Osteocyte (in vitro differentiated cells): ENCODE results near the gene SMAD3. TPM values are rescaled to one million over a fixed set of nuclear protein-coding genes. Genes with fewer than 3 reads are reported as not detected.

Experiments used
- DNase-seq: peaks from one replicate; pipeline ENCODE4 v3.0.0; 2021; ENCODE audit warnings: mixed read lengths; ENCODE audit not compliant: unreplicated experiment; ENCODE audit errors: extremely low spot score
- H3K27ac Mint-ChIP-seq: one replicate; pipeline ENCODE4 v1.8.0; 2021; ENCODE audit warnings: mild to moderate bottlenecking, mixed read lengths; ENCODE audit not compliant: unreplicated experiment
- H3K27me3 Mint-ChIP-seq: one replicate; pipeline ENCODE4 v1.8.0; 2021; ENCODE audit warnings: mixed read lengths; ENCODE audit not compliant: unreplicated experiment
- H3K36me3 Mint-ChIP-seq: one replicate; pipeline ENCODE4 v1.8.0; 2021; ENCODE audit warnings: mixed read lengths; ENCODE audit not compliant: unreplicated experiment
- H3K4me1 Mint-ChIP-seq: one replicate; pipeline ENCODE4 v1.8.0; 2021; ENCODE audit warnings: mixed read lengths; ENCODE audit not compliant: unreplicated experiment
- H3K4me3 Mint-ChIP-seq: one replicate; pipeline ENCODE4 v1.8.0; 2021; ENCODE audit warnings: mild to moderate bottlenecking, moderate library complexity, mixed read lengths; ENCODE audit not compliant: unreplicated experiment
- H3K9me3 Mint-ChIP-seq: one replicate; pipeline ENCODE4 v1.8.0; 2021; ENCODE audit warnings: mixed read lengths; ENCODE audit not compliant: unreplicated experiment
- total RNA-seq: library from RNA; stranded (reverse); gene quantifications from 2 replicates; pipeline ENCODE4 v1.2.1, GENCODE V29; 2021
- TF ChIP-seq, protein P1 (sequence below): fragments of 200-600 bp; sonication (generic); IDR thresholded peaks from 2 replicates; pipeline ENCODE4 v1.5.0; 2021; ENCODE audit warnings: antibody characterized with exemption, mild to moderate bottlenecking, moderate library complexity

The SMAD3 gene
- total RNA-seq, 1 donor from 2014 or later: 39.7 TPM

DNA sequence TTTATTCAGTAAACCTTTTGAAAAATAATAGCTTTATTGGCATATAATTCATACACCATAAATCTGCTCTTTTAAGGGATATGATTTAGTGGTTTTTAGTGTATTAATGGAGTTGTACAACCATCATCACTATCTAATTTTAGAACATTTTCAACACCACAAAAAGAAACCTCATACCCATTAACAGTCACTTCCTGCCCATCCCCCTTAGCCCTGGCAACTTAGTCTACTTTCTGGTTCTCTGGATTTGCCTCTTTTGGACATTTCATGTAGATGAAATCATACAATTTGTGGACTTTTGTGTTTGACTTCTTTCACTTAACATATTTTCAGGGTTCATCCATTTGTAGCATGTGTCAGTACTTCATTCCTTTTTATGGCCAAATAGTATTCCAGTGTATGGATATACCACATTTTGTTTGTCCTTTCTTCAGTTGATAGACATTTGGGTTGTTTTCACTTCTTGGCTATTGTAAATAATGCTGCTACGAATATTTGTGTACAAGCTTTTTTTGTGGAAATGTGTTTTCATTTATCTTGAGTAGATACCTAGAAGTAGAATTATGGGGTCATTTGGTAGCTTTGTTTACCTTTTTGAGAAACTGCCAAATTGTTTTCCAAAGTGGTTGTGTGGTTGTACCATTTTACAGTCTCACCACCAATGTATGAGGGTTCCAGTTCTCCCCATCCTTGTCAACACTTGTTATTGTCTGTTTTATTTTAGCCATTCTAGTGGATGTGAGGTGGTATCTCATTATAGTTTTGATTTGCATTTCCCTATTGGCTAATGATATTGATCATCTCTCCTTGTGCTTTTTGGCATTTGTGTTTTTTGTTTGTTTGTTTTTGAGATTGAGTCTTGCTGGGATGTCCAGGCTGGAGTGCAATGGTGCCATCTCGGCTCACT, 45.8 kb downstream of the SMAD3 start:
- no peak overlapping the region for H3K4me3 Mint-ChIP-seq
- H3K27ac Mint-ChIP-seq: no peak overlapping the region
- no peak for DNase-seq
- TF ChIP-seq, protein P1, sequence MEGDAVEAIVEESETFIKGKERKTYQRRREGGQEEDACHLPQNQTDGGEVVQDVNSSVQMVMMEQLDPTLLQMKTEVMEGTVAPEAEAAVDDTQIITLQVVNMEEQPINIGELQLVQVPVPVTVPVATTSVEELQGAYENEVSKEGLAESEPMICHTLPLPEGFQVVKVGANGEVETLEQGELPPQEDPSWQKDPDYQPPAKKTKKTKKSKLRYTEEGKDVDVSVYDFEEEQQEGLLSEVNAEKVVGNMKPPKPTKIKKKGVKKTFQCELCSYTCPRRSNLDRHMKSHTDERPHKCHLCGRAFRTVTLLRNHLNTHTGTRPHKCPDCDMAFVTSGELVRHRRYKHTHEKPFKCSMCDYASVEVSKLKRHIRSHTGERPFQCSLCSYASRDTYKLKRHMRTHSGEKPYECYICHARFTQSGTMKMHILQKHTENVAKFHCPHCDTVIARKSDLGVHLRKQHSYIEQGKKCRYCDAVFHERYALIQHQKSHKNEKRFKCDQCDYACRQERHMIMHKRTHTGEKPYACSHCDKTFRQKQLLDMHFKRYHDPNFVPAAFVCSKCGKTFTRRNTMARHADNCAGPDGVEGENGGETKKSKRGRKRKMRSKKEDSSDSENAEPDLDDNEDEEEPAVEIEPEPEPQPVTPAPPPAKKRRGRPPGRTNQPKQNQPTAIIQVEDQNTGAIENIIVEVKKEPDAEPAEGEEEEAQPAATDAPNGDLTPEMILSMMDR: no peak
- no peaks in the 10 kb centered on the region for H3K36me3 Mint-ChIP-seq
- no peaks in the 10 kb centered on the region for H3K9me3 Mint-ChIP-seq
- no peaks in the 10 kb centered on the region for H3K27me3 Mint-ChIP-seq
- peaks cover 62% of the 10 kb centered on the region for H3K4me1 Mint-ChIP-seq

DNA sequence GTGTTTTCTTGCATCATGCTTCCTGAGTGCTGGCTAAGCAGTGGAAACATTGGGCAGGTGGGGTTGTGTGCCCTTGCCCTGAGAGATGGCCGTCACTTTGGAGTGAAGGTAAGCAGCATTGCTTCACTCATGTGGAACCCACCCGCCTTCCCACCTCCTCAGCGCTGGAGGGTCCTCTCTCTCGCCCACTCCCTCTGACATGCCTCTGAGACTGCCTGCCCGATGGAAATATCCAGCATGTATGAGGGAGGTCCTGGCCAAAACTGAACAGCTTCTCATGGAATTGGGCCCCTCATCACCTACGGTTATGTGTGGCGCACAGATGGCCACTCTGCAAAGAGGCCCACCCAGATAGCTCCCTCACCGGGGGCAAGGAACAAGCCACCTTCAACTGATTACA, 48.6 kb downstream of the SMAD3 start:
- no peaks in the 10 kb centered on the region for H3K9me3 Mint-ChIP-seq

DNA sequence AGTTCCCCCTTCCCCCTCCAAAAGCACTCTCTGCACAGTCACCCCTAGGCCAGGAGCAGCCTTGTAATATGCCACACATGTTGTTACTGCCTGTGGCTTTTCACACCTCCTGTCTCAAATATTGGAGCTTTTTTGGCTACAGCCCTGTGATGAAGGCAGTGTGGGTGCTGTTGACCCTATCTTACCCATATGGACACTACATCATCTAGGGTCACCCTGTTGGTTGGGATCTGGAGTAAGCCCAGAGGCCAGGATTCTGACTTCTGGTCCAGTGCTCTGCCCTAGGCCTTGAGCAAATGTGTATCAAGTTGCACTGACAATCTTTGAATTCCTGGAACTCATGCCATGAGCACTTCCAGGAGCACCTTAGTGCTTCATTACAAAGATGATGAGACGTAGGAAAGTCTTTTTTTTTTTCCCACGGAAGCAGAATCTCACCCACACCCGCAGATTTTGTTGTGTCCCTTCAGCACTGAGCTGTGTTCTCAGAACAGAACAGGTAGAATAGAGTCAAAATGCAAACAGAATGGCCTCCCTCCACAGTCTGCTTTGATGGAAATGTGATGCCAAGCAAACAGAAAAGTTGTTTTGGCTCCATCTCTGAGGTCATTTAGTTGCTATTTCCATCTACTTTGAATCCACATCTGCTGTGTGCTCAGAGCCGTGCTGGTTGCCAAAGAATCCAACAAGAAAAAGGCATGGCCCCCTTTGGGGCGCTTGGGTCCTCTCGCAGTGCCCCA, 49.6 kb downstream of the SMAD3 start:
- no peak overlapping the region for H3K4me3 Mint-ChIP-seq

More for the DNA sequence above, 48.6 kb downstream of the SMAD3 start:
- DNase-seq: no peak
- TF ChIP-seq, protein P1: no peak
- Mint-ChIP-seq H3K27me3 (no peaks in the 10 kb centered on the region), H3K36me3 (peaks cover 3% of the 10 kb centered on the region), H3K4me1 (peaks cover 54% of the 10 kb centered on the region), H3K27ac (no peak overlapping the region), H3K4me3 (no peak overlapping the region)

DNA sequence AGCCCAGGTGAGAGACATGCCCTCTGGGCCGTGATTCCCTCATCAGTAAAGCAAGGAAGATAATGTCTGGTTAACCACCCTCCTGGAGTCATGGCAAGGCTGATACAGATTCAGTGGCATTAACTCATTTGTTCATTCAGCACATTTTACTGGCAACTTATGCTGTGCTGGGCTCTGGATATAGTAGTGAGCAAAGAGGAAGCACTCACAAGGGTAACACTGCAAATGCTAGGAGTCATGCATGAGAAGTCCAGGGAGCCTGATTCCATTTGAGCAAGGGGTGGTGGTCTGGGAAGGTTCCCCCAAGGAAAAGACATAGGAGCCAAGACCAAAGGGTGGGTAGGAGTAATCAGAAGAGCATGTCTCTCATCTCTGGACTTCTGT, 50.2 kb downstream of the SMAD3 start:
- no peak overlapping the region for H3K27ac Mint-ChIP-seq
- H3K4me1 Mint-ChIP-seq: peaks cover 51% of the 10 kb centered on the region
- DNase-seq: no peak
- TF ChIP-seq, protein P1: no peak
- no peaks in the 10 kb centered on the region for H3K27me3 Mint-ChIP-seq
- H3K9me3 Mint-ChIP-seq: no peaks in the 10 kb centered on the region
- H3K4me3 Mint-ChIP-seq: no peak overlapping the region
- peaks cover 3% of the 10 kb centered on the region for H3K36me3 Mint-ChIP-seq

More for the DNA sequence above, 49.6 kb downstream of the SMAD3 start:
- H3K27me3 Mint-ChIP-seq: no peaks in the 10 kb centered on the region
- TF ChIP-seq, protein P1: no peak
- H3K27ac Mint-ChIP-seq: no peak overlapping the region
- DNase-seq: no peak
- H3K9me3 Mint-ChIP-seq: no peaks in the 10 kb centered on the region
- H3K4me1 Mint-ChIP-seq: peaks cover 51% of the 10 kb centered on the region
- H3K36me3 Mint-ChIP-seq: peaks cover 3% of the 10 kb centered on the region

DNA sequence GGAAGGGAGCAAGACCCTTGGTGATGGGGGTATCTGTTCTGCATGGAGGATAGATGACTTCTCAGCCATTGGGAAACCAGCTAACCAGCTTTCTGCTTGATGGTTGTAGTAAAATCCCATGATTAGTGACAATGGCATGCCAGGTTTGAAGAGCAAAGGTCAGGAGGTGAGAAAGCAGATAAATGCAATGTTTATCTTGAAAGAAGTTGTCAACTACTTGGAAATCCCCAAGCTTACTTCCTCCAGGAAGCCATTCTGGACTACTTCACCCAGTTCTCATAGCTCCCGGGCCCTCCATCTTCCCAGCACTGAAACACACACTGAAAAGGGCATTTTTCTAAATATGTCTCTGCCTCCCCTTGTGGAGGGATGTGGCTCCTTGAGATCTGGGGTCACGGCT, 51.3 kb downstream of the SMAD3 start:
- H3K36me3 Mint-ChIP-seq: peaks cover 3% of the 10 kb centered on the region
- no peak overlapping the region for H3K4me3 Mint-ChIP-seq
- TF ChIP-seq, protein P1: no peak
- H3K27ac Mint-ChIP-seq: no peak overlapping the region
- no peaks in the 10 kb centered on the region for H3K9me3 Mint-ChIP-seq
- peaks cover 57% of the 10 kb centered on the region for H3K4me1 Mint-ChIP-seq
- no peak for DNase-seq
- H3K27me3 Mint-ChIP-seq: no peaks in the 10 kb centered on the region
